ENCODE data around the gene KCNJ1. TPM values are rescaled to one million over a fixed set of nuclear protein-coding genes. Genes with fewer than 3 reads are reported as not detected.

Gene KCNJ1
- total RNA-seq, 4 donors from 2014 or later: 0.10 to 0.88 (median 0.42) TPM; not detected in 1

GRCh38 chr11:128908391-128909246 lies 41.5 kb upstream of the KCNJ1 start:
- TF ChIP-seq POLR2A (IDR thresholded peaks at IDR 0.05): no peak
- TF ChIP-seq CTCF (IDR thresholded peaks at IDR 0.05): no peak
- no peak overlapping the region for H3K4me3 ChIP-seq (ENCODE audit: low read depth, poor library complexity, severe bottlenecking)
- 15 to 19% methylated on average over 12 of the region's 12 CpGs for WGBS, 2 donors
- intact Hi-C loops (cut with DNase I; ENCODE audit: low total_unique reads): no loop called here
- DNase-seq (ENCODE audit: low spot score in 2 of 2): peak; percentile 79 to 94

- H3K4me3 ChIP-seq (ENCODE audit: low read depth, poor library complexity, severe bottlenecking): no peak overlapping the region
- 86 to 87% methylated on average over 4 of the region's 4 CpGs for WGBS, 2 donors
- DNase-seq (ENCODE audit: low spot score in 2 of 2): no peak
- intact Hi-C loops (cut with DNase I; ENCODE audit: low total_unique reads): no loop called here
- TF ChIP-seq POLR2A (IDR thresholded peaks at IDR 0.05) (no peak), CTCF (IDR thresholded peaks at IDR 0.05) (no peak)
Observed at GRCh38 chr11:128907585-128907984, 40.5 kb upstream of the KCNJ1 start.

GRCh38 chr11:128906185-128907050 lies 39.3 kb upstream of the KCNJ1 start:
- DNase-seq (ENCODE audit: low spot score in 2 of 2): no peak

GRCh38 chr11:128905345-128906184 lies 38.5 kb upstream of the KCNJ1 start:
- peak overlapping the region; percentile 38 for H3K4me3 ChIP-seq (ENCODE audit: low read depth, poor library complexity, severe bottlenecking)
- TF ChIP-seq CTCF (IDR thresholded peaks at IDR 0.05): no peak
- TF ChIP-seq POLR2A (IDR thresholded peaks at IDR 0.05): no peak
- intact Hi-C loops (cut with DNase I; ENCODE audit: low total_unique reads): no loop called here
- 1 to 3% methylated on average over 40 to 45 of the region's 45 CpGs for WGBS, 2 donors
- DNase-seq (ENCODE audit: low spot score in 2 of 2): no peak

More at GRCh38 chr11:128906185-128907050, 39.3 kb upstream of the KCNJ1 start:
- TF ChIP-seq POLR2A (IDR thresholded peaks at IDR 0.05) (no peak), CTCF (IDR thresholded peaks at IDR 0.05) (no peak)
- intact Hi-C loops (cut with DNase I; ENCODE audit: low total_unique reads): no loop called here
- 64 to 74% methylated on average over 8 of the region's 8 CpGs for WGBS, 2 donors
- no peak overlapping the region for H3K4me3 ChIP-seq (ENCODE audit: low read depth, poor library complexity, severe bottlenecking)

- DNase-seq (ENCODE audit: low spot score in 2 of 2): no peak
- peak overlapping the region; percentile 38 for H3K4me3 ChIP-seq (ENCODE audit: low read depth, poor library complexity, severe bottlenecking)
- WGBS, 2 donors: 7 to 8% methylated on average over 20 to 25 of the region's 25 CpGs
- intact Hi-C loops (cut with DNase I; ENCODE audit: low total_unique reads): no loop called here
- no peak for TF ChIP-seq POLR2A (IDR thresholded peaks at IDR 0.05)
Observed at GRCh38 chr11:128904656-128905344, 37.7 kb upstream of the KCNJ1 start.

Data from lower leg skin (tissue), 4 donors.